ENCODE results near the gene POLN.
A peak's percentile ranks its signal among the peaks of the same experiment; 100 is the strongest.

POLN gene

GRCh38 chr4:2220016-2220630 is 21.8 kb downstream of the POLN start:
- H2AFZ ChIP-seq (ENCODE audit: low read length), result no peak overlapping the region
- H3K4me3 ChIP-seq (ENCODE audit: low read length, poor library complexity, severe bottlenecking), result no peak overlapping the region
- H3K27me3 ChIP-seq (ENCODE audit: insufficient read depth, low read length, poor library complexity, severe bottlenecking), result no peaks in the 10 kb centered on the region
- H3K4me2 ChIP-seq (ENCODE audit: low read depth, low read length, poor library complexity, severe bottlenecking), result no peak overlapping the region
- no peaks in the 10 kb centered on the region for H3K79me2 ChIP-seq (ENCODE audit: insufficient read depth, low read length)
- TF ChIP-seq CTCF (conservative IDR thresholded peaks at IDR 0.05; ENCODE audit: low read length) (peak; percentile 95), EZH2phosphoT487 (IDR thresholded peaks at IDR 0.05; ENCODE audit: borderline replicate concordance) (no peak)
- no peaks in the 10 kb centered on the region for H3K4me1 ChIP-seq (ENCODE audit: insufficient read depth, low read length, poor library complexity, severe bottlenecking)
- no peaks in the 10 kb centered on the region for H3F3A ChIP-seq (ENCODE audit: low read depth)
- no peak overlapping the region for H3K9ac ChIP-seq (ENCODE audit: low read depth, low read length, poor library complexity, severe bottlenecking)
- no peaks in the 10 kb centered on the region for H4K20me1 ChIP-seq (ENCODE audit: insufficient read depth, low read length, poor library complexity, severe bottlenecking)
- no peaks in the 10 kb centered on the region for H3K9me3 ChIP-seq (ENCODE audit: insufficient read depth, low read depth, low read length)
- no peaks in the 10 kb centered on the region for H3K36me3 ChIP-seq (ENCODE audit: insufficient read depth, low read length)
- no peaks in the 10 kb centered on the region for H3K9me2 ChIP-seq (replicated peaks; ENCODE audit: low read depth, low read length)

GRCh38 chr4:2219233-2219760 is 22.6 kb downstream of the POLN start:
- Histone ChIP-seq H3K79me2 (ENCODE audit: insufficient read depth, low read length) (no peaks in the 10 kb centered on the region), H4K20me1 (ENCODE audit: insufficient read depth, low read length, poor library complexity, severe bottlenecking) (no peaks in the 10 kb centered on the region), H3K36me3 (ENCODE audit: insufficient read depth, low read length) (no peaks in the 10 kb centered on the region), H3K4me1 (ENCODE audit: insufficient read depth, low read length, poor library complexity, severe bottlenecking) (no peaks in the 10 kb centered on the region), H3K9ac (ENCODE audit: low read depth, low read length, poor library complexity, severe bottlenecking) (no peak overlapping the region), H3K4me3 (ENCODE audit: low read length, poor library complexity, severe bottlenecking) (no peak overlapping the region), H3K9me2 (replicated peaks; ENCODE audit: low read depth, low read length) (no peaks in the 10 kb centered on the region), H3F3A (ENCODE audit: low read depth) (no peaks in the 10 kb centered on the region), H3K9me3 (ENCODE audit: insufficient read depth, low read depth, low read length) (no peaks in the 10 kb centered on the region), H3K4me2 (ENCODE audit: low read depth, low read length, poor library complexity, severe bottlenecking) (no peak overlapping the region), H3K27me3 (ENCODE audit: insufficient read depth, low read length, poor library complexity, severe bottlenecking) (no peaks in the 10 kb centered on the region), H2AFZ (ENCODE audit: low read length) (no peak overlapping the region)
- TF ChIP-seq CTCF (conservative IDR thresholded peaks at IDR 0.05; ENCODE audit: low read length) (no peak), EZH2phosphoT487 (IDR thresholded peaks at IDR 0.05; ENCODE audit: borderline replicate concordance) (no peak)

- no peaks in the 10 kb centered on the region for H3K9me2 ChIP-seq (replicated peaks; ENCODE audit: low read depth, low read length)
- H3K4me2 ChIP-seq (ENCODE audit: low read depth, low read length, poor library complexity, severe bottlenecking), result no peak overlapping the region
- H3K9ac ChIP-seq (ENCODE audit: low read depth, low read length, poor library complexity, severe bottlenecking), result no peak overlapping the region
- no peaks in the 10 kb centered on the region for H3K79me2 ChIP-seq (ENCODE audit: insufficient read depth, low read length)
- no peaks in the 10 kb centered on the region for H3K4me1 ChIP-seq (ENCODE audit: insufficient read depth, low read length, poor library complexity, severe bottlenecking)
- TF ChIP-seq CTCF (conservative IDR thresholded peaks at IDR 0.05; ENCODE audit: low read length) (no peak), EZH2phosphoT487 (IDR thresholded peaks at IDR 0.05; ENCODE audit: borderline replicate concordance) (no peak)
- H3K9me3 ChIP-seq (ENCODE audit: insufficient read depth, low read depth, low read length), result no peaks in the 10 kb centered on the region
- no peaks in the 10 kb centered on the region for H3K36me3 ChIP-seq (ENCODE audit: insufficient read depth, low read length)
- H3K4me3 ChIP-seq (ENCODE audit: low read length, poor library complexity, severe bottlenecking), result no peak overlapping the region
- H2AFZ ChIP-seq (ENCODE audit: low read length), result no peak overlapping the region
- no peaks in the 10 kb centered on the region for H3K27me3 ChIP-seq (ENCODE audit: insufficient read depth, low read length, poor library complexity, severe bottlenecking)
- no peaks in the 10 kb centered on the region for H4K20me1 ChIP-seq (ENCODE audit: insufficient read depth, low read length, poor library complexity, severe bottlenecking)
- no peaks in the 10 kb centered on the region for H3F3A ChIP-seq (ENCODE audit: low read depth)
Measured at GRCh38 chr4:2218436-2218835, 23.5 kb downstream of the POLN start.

Data from Loucy (cell line).